Measurements from ENCODE around the gene RHOV. TPM values are rescaled to one million over a fixed set of nuclear protein-coding genes. Genes with fewer than 3 reads are reported as not detected.
"Not testable (repeated sequence)": the region's sequence is repeated elsewhere in the genome, so short reads cannot be mapped to it uniquely, and the experiment has no call there.

The RHOV gene
- total RNA-seq, 6 experiments from 2014 or later = not detected

- intact Hi-C loops (cut with DNase I) = no loop called here
- Histone ChIP-seq H3K4me1 (no peaks in the 10 kb centered on the region), H3K27me3 (no peaks in the 10 kb centered on the region), H3K4me3 (no peak overlapping the region), H3K27ac (no peak overlapping the region), H3K36me3 (no peaks in the 10 kb centered on the region), H3K9me3 (no peaks in the 10 kb centered on the region)
- no peak for ATAC-seq
- WGBS (ENCODE audit: insufficient coverage, low coverage, low lambda C conversion rate, missing lambda C conversion rate) = 57% methylated on average over 3 of the region's 4 CpGs
- peak in 1 of 3 donors; percentile 25 for DNase-seq
- TF ChIP-seq CTCF (IDR thresholded peaks at IDR 0.05) = no peak
- TF ChIP-seq POLR2A (IDR thresholded peaks at IDR 0.05) = no peak
These were observed 10.3 kb downstream of the RHOV start for GRCh38 chr15:40863660-40864270.

GRCh38 chr15:40861147-40861546 is 12.9 kb downstream of the RHOV start:
- H3K4me3 ChIP-seq; ATAC-seq; DNase-seq; H3K4me1 ChIP-seq; H3K27ac ChIP-seq; H3K36me3 ChIP-seq; H3K27me3 ChIP-seq; H3K9me3 ChIP-seq; intact Hi-C loops (cut with DNase I): not testable (repeated sequence)
- 66% methylated on average over 4 of the region's 4 CpGs for WGBS (ENCODE audit: insufficient coverage, low coverage, low lambda C conversion rate, missing lambda C conversion rate)

GRCh38 chr15:40859206-40859851 is 14.7 kb downstream of the RHOV start:
- Histone ChIP-seq H3K4me3 (no peak overlapping the region), H3K27me3 (no peaks in the 10 kb centered on the region), H3K27ac (no peak overlapping the region), H3K36me3 (no peaks in the 10 kb centered on the region), H3K9me3 (no peaks in the 10 kb centered on the region), H3K4me1 (no peaks in the 10 kb centered on the region)
- DNase-seq = peak; percentile 74 to 76 (median 75)
- 34% methylated on average over 10 of the region's 18 CpGs for WGBS (ENCODE audit: insufficient coverage, low coverage, low lambda C conversion rate, missing lambda C conversion rate)
- intact Hi-C loops (cut with DNase I) = loop anchor here in 1 of 2 donors (5.0 kb wide), 1 partner anchor 33 kb away; the partner anchor contains the start of gene VPS18
- TF ChIP-seq CTCF (IDR thresholded peaks at IDR 0.05) = peak; percentile 49 to 75 (median 69)
- TF ChIP-seq POLR2A (IDR thresholded peaks at IDR 0.05) = no peak
- peak; percentile 73 to 78 (median 76) for ATAC-seq

- WGBS (ENCODE audit: insufficient coverage, low coverage, low lambda C conversion rate, missing lambda C conversion rate) = 44% methylated on average over 9 of the region's 10 CpGs
- TF ChIP-seq POLR2A (IDR thresholded peaks at IDR 0.05) (no peak), CTCF (IDR thresholded peaks at IDR 0.05) (no peak)
- no peaks in the 10 kb centered on the region for H3K27me3 ChIP-seq
- ATAC-seq = no peak
- H3K27ac ChIP-seq = no peak overlapping the region
- no peak overlapping the region for H3K4me3 ChIP-seq
- H3K4me1 ChIP-seq = no peaks in the 10 kb centered on the region
- DNase-seq = no peak
- intact Hi-C loops (cut with DNase I) = loop anchor here in 1 of 2 donors (5.0 kb wide), 1 partner anchor 34 kb away; the partner anchor contains the start of gene VPS18
- H3K9me3 ChIP-seq = no peaks in the 10 kb centered on the region
- H3K36me3 ChIP-seq = no peaks in the 10 kb centered on the region
These were observed 15.3 kb downstream of the RHOV start for GRCh38 chr15:40858706-40859105.
